Heart left ventricle (tissue), 13 donors: ENCODE results near the gene CENPX.

ENCODE experiments used
- POLR2A ChIP-seq, 2 donors: fragments of 450-650 bp; IDR thresholded peaks; one replicate each; pipeline ENCODE4 v1.6.1; 2017; ENCODE audit warnings: antibody characterized with exemption in 2 of 2, mild to moderate bottlenecking in 2 of 2, moderate library complexity in 2 of 2
- TF ChIP-seq, protein P1 (sequence below), 12 donors: fragments of 200-600 bp; sonication (generic) in 4 of 12; IDR thresholded peaks; one replicate each; pipeline versions ENCODE4 v1.5.0 to v1.8.0; 2018 to 2022; ENCODE audit warnings: antibody characterized with exemption in 12 of 12, mild to moderate bottlenecking in 5 of 12
- donor health status: ischemic (EF 13 %, LVEDD 7.1; RV severe dilation, severe dysfunction).
- donor health status: DM: no; HTN: yes; CAD: no.
- donor health status: DM: no; HTN: no; CAD: no.
- donor health status: ischemic (EF 25% LVEDD 6.9; RV normal size, moderate dysfunction).
- donor health status: ischemic (EF 25% LVEDD 5.7; RV mildly dilated, moderate dysfunction).
- donor health status: ischemic (EF 35%, LVEDD 5.7; RV mildly dilated, moderate dysfunction).
- donor health status: nonischemic (EF 11% LVEDD 7.7; RV severe dilation, severe dysfunction).
- donor health status: DM: yes; HTN: yes; CAD: no.
- donor health status: PGD.
- donor health status: ischemic (EF 29% LVEDD 5.4; RV normal size, mild dysfunction).
- donor health status: nonischemic (EF 23%, LVEDD 6.1; RV moderate dilation, normal function).

DNA sequence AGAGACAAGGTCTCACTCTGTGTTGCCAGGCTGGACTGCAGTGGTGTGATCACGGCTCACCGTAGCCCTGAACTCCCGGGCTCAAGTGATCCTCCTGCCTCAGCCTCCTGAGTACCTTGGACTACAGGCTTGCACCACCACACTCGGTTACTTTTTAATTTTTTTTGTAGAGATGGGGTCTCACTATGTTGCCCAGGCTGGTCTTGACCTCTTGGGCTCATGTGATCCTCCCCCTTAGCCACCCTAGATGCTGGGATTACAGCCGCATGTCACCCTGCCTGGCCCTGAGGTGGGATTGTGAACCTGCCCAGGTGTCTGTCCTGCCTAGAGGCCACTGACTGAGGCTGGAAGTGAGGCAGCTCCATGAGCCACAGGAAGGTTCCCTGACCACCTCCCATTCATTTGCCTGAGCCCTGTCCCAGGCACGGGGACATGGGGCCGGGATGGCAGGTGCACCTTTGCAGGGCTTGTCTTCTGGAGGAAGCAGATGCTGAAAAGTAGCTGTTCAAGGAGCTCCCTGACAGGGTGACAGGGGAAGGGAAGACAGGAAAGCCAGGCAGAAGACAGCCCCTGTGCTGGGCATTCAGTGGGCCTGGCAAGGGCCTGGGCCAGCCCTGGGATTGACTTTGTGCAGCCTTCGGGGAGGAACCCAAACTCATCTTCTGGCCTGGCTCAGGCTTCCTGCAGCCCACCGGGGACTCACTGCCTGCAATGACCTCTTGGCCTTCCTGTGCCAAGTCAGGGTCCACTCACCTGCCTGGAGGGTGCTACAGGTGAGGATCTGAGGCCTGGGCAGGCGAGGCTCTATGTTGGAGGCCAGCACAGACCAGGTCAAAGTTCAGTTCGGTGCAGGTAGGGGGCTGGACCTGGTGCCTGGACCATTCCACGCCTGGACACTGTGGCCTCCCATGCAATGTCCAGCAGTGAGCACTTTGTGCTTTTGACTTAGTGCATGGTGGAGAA, 53.5 kb downstream of the CENPX start:
- TF ChIP-seq, protein P1, sequence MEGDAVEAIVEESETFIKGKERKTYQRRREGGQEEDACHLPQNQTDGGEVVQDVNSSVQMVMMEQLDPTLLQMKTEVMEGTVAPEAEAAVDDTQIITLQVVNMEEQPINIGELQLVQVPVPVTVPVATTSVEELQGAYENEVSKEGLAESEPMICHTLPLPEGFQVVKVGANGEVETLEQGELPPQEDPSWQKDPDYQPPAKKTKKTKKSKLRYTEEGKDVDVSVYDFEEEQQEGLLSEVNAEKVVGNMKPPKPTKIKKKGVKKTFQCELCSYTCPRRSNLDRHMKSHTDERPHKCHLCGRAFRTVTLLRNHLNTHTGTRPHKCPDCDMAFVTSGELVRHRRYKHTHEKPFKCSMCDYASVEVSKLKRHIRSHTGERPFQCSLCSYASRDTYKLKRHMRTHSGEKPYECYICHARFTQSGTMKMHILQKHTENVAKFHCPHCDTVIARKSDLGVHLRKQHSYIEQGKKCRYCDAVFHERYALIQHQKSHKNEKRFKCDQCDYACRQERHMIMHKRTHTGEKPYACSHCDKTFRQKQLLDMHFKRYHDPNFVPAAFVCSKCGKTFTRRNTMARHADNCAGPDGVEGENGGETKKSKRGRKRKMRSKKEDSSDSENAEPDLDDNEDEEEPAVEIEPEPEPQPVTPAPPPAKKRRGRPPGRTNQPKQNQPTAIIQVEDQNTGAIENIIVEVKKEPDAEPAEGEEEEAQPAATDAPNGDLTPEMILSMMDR (IDR thresholded peaks at IDR 0.05): no peak
- TF ChIP-seq POLR2A (IDR thresholded peaks at IDR 0.05): no peak
